Dermis blood vessel endothelial cell (primary cell): ENCODE data around the gene TUBA3C. TPM values are rescaled to one million over a fixed set of nuclear protein-coding genes. Genes with fewer than 3 reads are reported as not detected.

Source experiments
- DNase-seq: peaks from one replicate; pipeline ENCODE4 v3.0.0; 2010
- total RNA-seq: library from RNA; depleted of rRNA; stranded (reverse); fragments of >200 nt; gene quantifications from 2 replicates; pipeline ENCODE4 v1.2.3, GENCODE V29; 2014

The TUBA3C gene
- total RNA-seq, 1 donor from 2014 or later, result not detected

GRCh38 chr13:19161308-19161707 is 20.3 kb downstream of the TUBA3C start:
- no peak for DNase-seq

- no peak for DNase-seq
These were observed 21.7 kb downstream of the TUBA3C start for GRCh38 chr13:19159761-19160420.

- no peak for DNase-seq
These were observed 22.4 kb downstream of the TUBA3C start for GRCh38 chr13:19159181-19159580.

- no peak for DNase-seq
These were observed 23.0 kb downstream of the TUBA3C start for GRCh38 chr13:19158526-19159174.

- no peak for DNase-seq
These were observed 23.6 kb downstream of the TUBA3C start for GRCh38 chr13:19158006-19158405.

GRCh38 chr13:19157461-19157860 is 24.2 kb downstream of the TUBA3C start:
- DNase-seq, result no peak

GRCh38 chr13:19156013-19156825 is 25.4 kb downstream of the TUBA3C start:
- no peak for DNase-seq

GRCh38 chr13:19155321-19155861 is 26.2 kb downstream of the TUBA3C start:
- DNase-seq, result no peak

- DNase-seq, result no peak
These were observed 26.8 kb downstream of the TUBA3C start for GRCh38 chr13:19154843-19155242.

- no peak for DNase-seq
These were observed 27.7 kb downstream of the TUBA3C start for GRCh38 chr13:19153782-19154450.

GRCh38 chr13:19152403-19152802 is 29.2 kb downstream of the TUBA3C start:
- DNase-seq, result no peak

GRCh38 chr13:19151581-19152263 is 29.9 kb downstream of the TUBA3C start:
- DNase-seq, result no peak

- no peak for DNase-seq
These were observed 30.9 kb downstream of the TUBA3C start for GRCh38 chr13:19150712-19151228.

- DNase-seq, result no peak
These were observed 31.4 kb downstream of the TUBA3C start for GRCh38 chr13:19150226-19150625.

GRCh38 chr13:19148561-19148960 is 33.1 kb downstream of the TUBA3C start:
- no peak for DNase-seq
